B cell (primary cell): ENCODE measurements around the gene PTPN22. TPM values are rescaled to one million over a fixed set of nuclear protein-coding genes. Genes with fewer than 3 reads are reported as not detected.

Source experiments
- ATAC-seq: fragments of 200-7000 bp; cut with Tn5 transposase; one replicate; pipeline ENCODE4 v1.10.0; 2021; ENCODE audit warnings: low read depth, mild to moderate bottlenecking, moderate number of reproducible peaks, moderate library complexity
- CTCF ChIA-PET: fragments of 350-600 bp; sonication (Branson Sonifier 250); formaldehyde crosslinking; loops from one replicate; lab custom pipeline; 2021; ENCODE audit warnings: antibody characterized with exemption, inconsistent platforms; lab: Charles Lee
- POLR2A ChIA-PET: fragments of 350-600 bp; sonication (Branson Sonifier 250); formaldehyde crosslinking; loops from one replicate; lab custom pipeline; 2021; ENCODE audit warnings: antibody characterized with exemption; lab: Charles Lee
- DNase-seq: peaks from one replicate; pipeline ENCODE4 v3.0.0; 2013
- H2AFZ ChIP-seq: 2 replicates; pipeline ENCODE4 v1.6.1; 2012; ENCODE audit warnings: mild to moderate bottlenecking, low read depth, low read length; ENCODE audit not compliant: insufficient read depth, poor library complexity, severe bottlenecking
- H3K27ac ChIP-seq, 2 donors: 1 replicate in 1 of 2; 2 replicates in 1 of 2; pipeline ENCODE4 v1.5.1; 2012 to 2013; ENCODE audit warnings: low read length in 2 of 2, mild to moderate bottlenecking in 2 of 2, moderate library complexity in 1 of 2
- H3K27me3 ChIP-seq, 4 experiments: fragments of 200-600 bp in 1 of 4; sonication (generic) in 1 of 4; replicated peaks in 1 of 4; 1 replicate in 2 of 4; 2 replicates in 2 of 4; pipeline versions ENCODE4 v1.6.1 to v1.7.0; 2013 to 2016; ENCODE audit warnings: low read length in 3 of 4, mild to moderate bottlenecking in 2 of 4, mixed read lengths in 1 of 4, moderate library complexity in 1 of 4; ENCODE audit not compliant: insufficient read depth in 4 of 4, control insufficient read depth in 3 of 4; ENCODE audit errors: control extremely low read depth in 1 of 4
- H3K36me3 ChIP-seq, 2 experiments: replicated peaks in 1 of 2; 1 replicate in 1 of 2; 2 replicates in 1 of 2; pipeline versions ENCODE4 v1.6.1 to v1.7.1; 2013; ENCODE audit warnings: low read length in 1 of 2; ENCODE audit not compliant: insufficient read depth in 2 of 2, control insufficient read depth in 1 of 2; ENCODE audit errors: control extremely low read depth in 1 of 2, extremely low read depth in 1 of 2
- H3K4me1 ChIP-seq, 2 donors: fragments of 200-600 bp in 1 of 2; sonication (generic) in 1 of 2; 1 replicate in 1 of 2; 2 replicates in 1 of 2; pipeline versions ENCODE4 v1.5.1 to v1.6.1; 2013 to 2017; ENCODE audit warnings: low read length in 2 of 2; ENCODE audit not compliant: control insufficient read depth in 2 of 2, insufficient read depth in 2 of 2
- H3K4me2 ChIP-seq: replicated peaks from 2 replicates; pipeline ENCODE3; 2012; ENCODE audit warnings: mild to moderate bottlenecking, low read depth, low read length; ENCODE audit not compliant: poor library complexity, severe bottlenecking
- H3K4me3 ChIP-seq, 5 experiments: fragments of 200-600 bp in 1 of 5; sonication (generic) in 1 of 5; 1 replicate in 3 of 5; 2 replicates in 2 of 5; pipeline versions ENCODE4 v1.5.1 to v1.7.0; 2011 to 2016; ENCODE audit warnings: low read length in 4 of 5, mild to moderate bottlenecking in 4 of 5, low read depth in 2 of 5, control low read depth in 1 of 5, moderate library complexity in 1 of 5; ENCODE audit not compliant: insufficient read depth in 1 of 5; ENCODE audit errors: control extremely low read depth in 1 of 5, extremely low read depth in 1 of 5
- H3K79me2 ChIP-seq: fragments of 200-600 bp; sonication (generic); one replicate; pipeline ENCODE4 v1.6.0; 2016; ENCODE audit warnings: low read length; ENCODE audit not compliant: control insufficient read depth, insufficient read depth
- H3K9ac ChIP-seq: fragments of 200-600 bp; sonication (generic); 2 replicates; pipeline ENCODE4 v1.6.1; 2017; ENCODE audit warnings: mild to moderate bottlenecking, low read length, moderate library complexity
- H3K9me3 ChIP-seq, 3 donors: one replicate each; pipeline versions ENCODE4 v1.6.1 to v1.7.1; 2013; ENCODE audit warnings: low read length in 2 of 3; ENCODE audit not compliant: control insufficient read depth in 2 of 3, insufficient read depth in 1 of 3; ENCODE audit errors: control extremely low read depth in 1 of 3
- H4K20me1 ChIP-seq: 2 replicates; pipeline ENCODE4 v1.6.0; 2012; ENCODE audit warnings: mild to moderate bottlenecking, low read length; ENCODE audit not compliant: insufficient read depth, control insufficient read depth, poor library complexity, severe bottlenecking
- H3K27ac Mint-ChIP-seq: one replicate; pipeline ENCODE4 v1.8.0; 2021; ENCODE audit warnings: mixed read lengths
- H3K27me3 Mint-ChIP-seq: one replicate; pipeline ENCODE4 v1.8.0; 2021; ENCODE audit warnings: mixed read lengths
- H3K4me1 Mint-ChIP-seq: one replicate; pipeline ENCODE4 v1.8.0; 2021; ENCODE audit warnings: mixed read lengths
- H3K4me3 Mint-ChIP-seq: one replicate; pipeline ENCODE4 v1.8.0; 2021; ENCODE audit warnings: mixed read lengths
- H3K9me3 Mint-ChIP-seq: one replicate; pipeline ENCODE4 v1.8.0; 2022; ENCODE audit warnings: mixed read lengths; ENCODE audit not compliant: insufficient read depth
- EZH2 ChIP-seq: IDR thresholded peaks from 2 replicates; pipeline ENCODE4 v1.6.1; 2012; ENCODE audit warnings: borderline replicate concordance, low read depth, mild to moderate bottlenecking, moderate library complexity, low read length; ENCODE audit not compliant: insufficient read depth, poor library complexity, severe bottlenecking
- WGBS: methylation state at CpG from one replicate; pipeline ENCODE4 v1.1.5; 2013; ENCODE audit warnings: missing lambda C conversion rate; ENCODE audit not compliant: insufficient coverage; 5-methylcytosine and 5-hydroxymethylcytosine counted together
- intact Hi-C: fragments of 100-400 bp; cut with micrococcal nuclease; formaldehyde crosslinking; loops from one replicate; pipeline ENCODE4 v1.10.0; 2022
- polyA plus RNA-seq: library from polyadenylated mRNA; depleted of rRNA; stranded (reverse); fragments of >200 nt; gene quantifications from 2 replicates; pipeline ENCODE4 v1.2.3, GENCODE V29; 2012
- total RNA-seq, 2 donors: library from RNA; stranded (reverse); fragments of 120-200 nt in 1 of 2; gene quantifications; 1 replicate in 1 of 2; 2 replicates in 1 of 2; pipeline versions ENCODE4 v1.2.3 to v1.2.4, GENCODE V29; 2013 to 2022
- TF ChIP-seq, protein P1 (sequence below): fragments of 200-600 bp; IDR thresholded peaks from one replicate; pipeline ENCODE4 v1.8.0; 2022; ENCODE audit warnings: antibody characterized with exemption, mild to moderate bottlenecking

PTPN22 gene
- total and polyA plus RNA-seq, 2 donors (not counting 1 experiment from before 2014, with no cell fraction given), result 14.3 to 37.4 TPM

DNA sequence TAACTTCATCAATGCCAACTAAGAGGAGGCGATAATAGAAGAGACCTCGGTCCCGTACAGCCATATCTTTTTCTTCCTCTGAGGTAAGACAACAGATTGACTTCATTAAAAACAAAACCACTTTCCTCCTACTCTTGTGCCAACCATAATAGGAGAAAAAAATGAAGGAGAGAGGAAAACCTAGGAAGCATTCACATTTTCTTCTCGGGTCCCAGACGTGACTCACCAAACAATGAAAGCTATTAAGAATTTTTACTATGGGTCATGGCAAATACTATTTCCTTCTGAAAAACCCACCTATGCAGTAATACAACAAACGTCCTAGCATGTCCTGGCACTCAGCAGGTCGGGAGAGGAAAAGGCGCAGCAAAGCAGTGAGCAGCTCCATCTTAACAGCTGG, 24.4 kb upstream of the PTPN22 start:
- no peak overlapping the region for H3K4me2 ChIP-seq
- H3K9ac ChIP-seq, result no peak overlapping the region
- intact Hi-C loops, result no loop called here
- DNase-seq, result no peak
- no peaks in the 10 kb centered on the region for H3K9me3 ChIP-seq
- H3K4me1 ChIP-seq, result no peaks in the 10 kb centered on the region
- H2AFZ ChIP-seq, result no peak overlapping the region
- CTCF ChIA-PET, result interaction anchor here (1.0 kb wide), 1 partner anchor 60 kb away, joined by 8 read pairs; no protein-coding TSS in a partner anchor
- Mint-ChIP-seq H3K27ac (no peak overlapping the region), H3K9me3 (no peaks in the 10 kb centered on the region), H3K4me3 (no peak overlapping the region), H3K4me1 (peaks cover 4% of the 10 kb centered on the region), H3K27me3 (no peaks in the 10 kb centered on the region)
- H3K4me3 ChIP-seq, result no peak overlapping the region
- no peaks in the 10 kb centered on the region for H3K27me3 ChIP-seq
- whole genome bisulfite sequencing, result 100% methylated on average over 2 of the region's 8 CpGs
- no peak overlapping the region for H3K27ac ChIP-seq
- POLR2A ChIA-PET, result no interaction called here
- no peak for TF ChIP-seq EZH2
- TF ChIP-seq, protein P1, sequence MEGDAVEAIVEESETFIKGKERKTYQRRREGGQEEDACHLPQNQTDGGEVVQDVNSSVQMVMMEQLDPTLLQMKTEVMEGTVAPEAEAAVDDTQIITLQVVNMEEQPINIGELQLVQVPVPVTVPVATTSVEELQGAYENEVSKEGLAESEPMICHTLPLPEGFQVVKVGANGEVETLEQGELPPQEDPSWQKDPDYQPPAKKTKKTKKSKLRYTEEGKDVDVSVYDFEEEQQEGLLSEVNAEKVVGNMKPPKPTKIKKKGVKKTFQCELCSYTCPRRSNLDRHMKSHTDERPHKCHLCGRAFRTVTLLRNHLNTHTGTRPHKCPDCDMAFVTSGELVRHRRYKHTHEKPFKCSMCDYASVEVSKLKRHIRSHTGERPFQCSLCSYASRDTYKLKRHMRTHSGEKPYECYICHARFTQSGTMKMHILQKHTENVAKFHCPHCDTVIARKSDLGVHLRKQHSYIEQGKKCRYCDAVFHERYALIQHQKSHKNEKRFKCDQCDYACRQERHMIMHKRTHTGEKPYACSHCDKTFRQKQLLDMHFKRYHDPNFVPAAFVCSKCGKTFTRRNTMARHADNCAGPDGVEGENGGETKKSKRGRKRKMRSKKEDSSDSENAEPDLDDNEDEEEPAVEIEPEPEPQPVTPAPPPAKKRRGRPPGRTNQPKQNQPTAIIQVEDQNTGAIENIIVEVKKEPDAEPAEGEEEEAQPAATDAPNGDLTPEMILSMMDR, result no peak
- H4K20me1 ChIP-seq, result no peaks in the 10 kb centered on the region
- H3K36me3 ChIP-seq, result peaks cover 1 to 53% of the 10 kb centered on the region in 2 experiments
- no peak for ATAC-seq
- peaks cover 3% of the 10 kb centered on the region for H3K79me2 ChIP-seq

DNA sequence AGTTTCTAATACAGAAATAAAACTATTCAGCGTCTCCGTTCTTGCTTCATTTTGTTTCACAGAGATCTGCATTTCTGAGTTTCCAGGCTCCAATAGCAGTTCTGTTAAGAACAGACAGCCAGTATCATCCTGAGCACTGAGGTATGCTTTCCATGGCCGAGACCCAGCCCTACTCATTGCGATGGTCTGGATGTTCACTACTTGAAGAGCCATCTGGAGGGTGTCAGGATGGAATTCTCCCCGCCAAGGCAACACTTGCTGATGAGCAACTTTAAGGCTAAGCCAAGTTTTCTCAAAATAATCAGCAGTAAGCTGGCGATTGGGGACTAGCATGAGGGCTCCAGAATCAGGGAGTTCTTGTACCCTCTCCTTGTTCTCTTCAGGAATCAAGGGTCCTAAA, 23.6 kb upstream of the PTPN22 start:
- H3K4me2 ChIP-seq, result no peak overlapping the region
- no peaks in the 10 kb centered on the region for H3K4me1 ChIP-seq
- intact Hi-C loops, result no loop called here
- WGBS, result 100% methylated on average over 6 of the region's 6 CpGs
- DNase-seq (no peak), ATAC-seq (no peak)
- no peaks in the 10 kb centered on the region for H3K27me3 ChIP-seq
- ChIA-PET CTCF (interaction anchor here (1.0 kb wide), 1 partner anchor 59 kb away, joined by 8 read pairs; no protein-coding TSS in a partner anchor), POLR2A (no interaction called here)
- H3K9ac ChIP-seq, result no peak overlapping the region
- H3K79me2 ChIP-seq, result peaks cover 3% of the 10 kb centered on the region
- H3K4me3 ChIP-seq, result no peak overlapping the region
- H3K27ac Mint-ChIP-seq, result no peak overlapping the region
- no peak for TF ChIP-seq EZH2
- TF ChIP-seq, protein P1, result no peak
- H4K20me1 ChIP-seq, result no peaks in the 10 kb centered on the region
- H3K27ac ChIP-seq, result no peak overlapping the region
- H3K9me3 ChIP-seq, result no peaks in the 10 kb centered on the region
- no peak overlapping the region for H2AFZ ChIP-seq
- H3K9me3 Mint-ChIP-seq, result no peaks in the 10 kb centered on the region
- no peaks in the 10 kb centered on the region for H3K27me3 Mint-ChIP-seq
- H3K4me1 Mint-ChIP-seq, result peaks cover 4% of the 10 kb centered on the region
- peaks cover 1 to 47% of the 10 kb centered on the region in 2 experiments for H3K36me3 ChIP-seq
- no peak overlapping the region for H3K4me3 Mint-ChIP-seq
